ENCODE measurements around the gene PPP1R8.

- TF ChIP-seq CTCF (IDR thresholded peaks at IDR 0.05), result no peak
- TF ChIP-seq POLR2A (IDR thresholded peaks at IDR 0.05), result no peak
These were observed 8.7 kb upstream of the PPP1R8 start for GRCh38 chr1:27821761-27822315.

All from adrenal gland (tissue), 5 donors.